Activated CD8-positive, alpha-beta memory T cell treated with anti-CD3 and anti-CD28 coated beads for 24 hours (primary cell): ENCODE results near the gene C15orf39.

ENCODE experiments used
- DNase-seq: peaks from one replicate; pipeline ENCODE4 v3.0.0-alpha.2; 2020

Gene C15orf39

DNA sequence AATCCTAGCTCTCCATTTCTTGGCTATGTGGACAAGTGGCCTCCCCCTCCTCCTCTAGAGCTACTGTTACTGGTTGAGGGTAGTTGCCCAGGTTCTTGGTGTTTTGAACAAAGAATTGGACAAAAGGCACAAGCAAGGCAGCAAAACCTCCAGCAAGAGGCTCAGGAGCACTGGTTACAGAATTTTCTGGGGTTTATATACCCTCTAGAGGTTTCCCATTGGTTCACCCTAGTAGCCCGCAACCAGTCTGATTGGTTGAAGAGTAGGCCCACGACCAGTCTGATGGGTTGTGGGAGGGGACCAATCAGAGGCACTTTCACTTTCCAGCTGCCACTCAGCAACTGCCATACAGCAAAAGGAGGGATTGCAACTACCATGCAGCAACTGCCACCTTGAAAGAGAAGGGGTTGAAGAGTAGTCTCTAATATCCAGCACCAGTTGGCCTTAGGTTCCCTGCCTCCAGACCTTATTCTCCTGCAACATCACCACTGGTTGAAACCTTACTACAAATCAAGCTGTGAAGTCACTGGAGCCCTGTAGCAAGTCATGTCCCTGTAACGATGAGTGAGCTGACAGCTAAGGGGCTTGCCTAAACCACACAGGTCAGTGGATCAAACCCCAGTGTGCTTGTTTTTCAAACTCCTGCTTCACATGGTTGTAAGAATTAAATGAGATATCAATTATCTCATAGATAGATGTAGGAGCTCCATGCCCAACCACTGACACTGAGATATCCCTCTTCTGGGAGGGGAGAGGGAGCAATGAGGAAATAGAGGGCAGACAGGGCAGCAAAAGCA lies 2.9 kb upstream of the C15orf39 start:
- no peak for DNase-seq

GRCh38 chr15:75199357-75199940 lies 2.2 kb upstream of the C15orf39 start:
- no peak for DNase-seq

DNA sequence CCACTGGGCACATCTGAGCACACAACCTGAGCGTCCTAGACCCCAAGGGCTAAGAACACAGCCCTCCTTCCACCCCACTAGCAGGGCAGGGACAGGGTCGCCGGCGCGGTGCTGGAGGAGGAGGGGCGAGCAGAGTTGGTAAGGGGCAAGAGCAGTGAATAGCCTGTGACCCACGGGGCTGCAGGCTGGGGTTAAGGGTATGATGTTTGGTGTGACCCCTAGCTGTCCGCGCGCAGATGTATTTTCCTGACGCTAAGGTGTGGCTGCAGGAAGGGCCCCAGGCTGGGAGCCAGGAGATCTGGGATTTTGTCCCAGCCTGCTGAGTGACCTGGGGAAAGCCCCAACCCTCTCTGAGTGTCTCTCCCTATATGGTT lies 1.3 kb upstream of the C15orf39 start:
- DNase-seq: no peak

DNA sequence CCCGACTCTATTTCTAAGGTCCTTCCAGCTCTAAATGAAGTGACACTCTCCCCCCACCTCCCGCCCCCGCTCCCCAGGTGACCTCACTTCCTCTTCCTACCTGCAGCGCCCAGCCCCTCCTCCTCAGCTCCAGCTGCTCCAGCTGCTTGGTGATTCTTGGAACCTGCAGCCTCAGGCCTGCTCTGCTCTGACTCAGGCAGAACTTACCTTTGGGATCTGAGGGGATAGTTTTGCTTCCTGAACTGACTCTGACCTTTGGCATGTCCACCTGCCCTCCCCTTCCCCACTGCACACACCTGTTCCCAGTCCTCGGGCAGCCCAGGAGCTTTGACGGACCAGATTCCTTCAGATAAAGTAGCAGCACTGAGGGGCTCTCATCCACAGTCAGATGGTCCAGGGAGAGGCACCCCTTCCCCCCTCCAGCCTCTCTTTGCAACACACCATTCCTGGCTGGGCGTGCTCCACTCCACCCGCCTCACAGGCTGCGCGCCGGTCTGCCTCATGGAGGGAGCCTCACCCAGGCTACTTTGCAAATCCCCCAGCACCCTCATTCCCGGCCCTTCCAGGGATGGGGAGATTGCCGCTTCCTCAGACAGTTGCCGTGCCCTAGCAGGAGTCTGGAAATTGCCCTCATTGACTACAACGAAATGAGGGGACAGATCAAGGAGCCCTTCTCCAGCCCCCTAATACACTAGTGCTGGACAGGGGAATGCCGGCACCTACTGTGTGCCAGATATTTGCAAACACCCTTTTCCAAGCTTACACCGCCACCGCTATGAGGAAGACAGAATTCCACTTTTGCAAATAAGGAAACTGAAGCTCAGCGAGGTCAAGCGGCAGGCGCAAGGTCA lies 692 bp upstream of the C15orf39 start:
- DNase-seq: peak; percentile 69

GRCh38 chr15:75202251-75203016 lies 752 bp downstream of the C15orf39 start:
- peak; percentile 90 for DNase-seq

DNA sequence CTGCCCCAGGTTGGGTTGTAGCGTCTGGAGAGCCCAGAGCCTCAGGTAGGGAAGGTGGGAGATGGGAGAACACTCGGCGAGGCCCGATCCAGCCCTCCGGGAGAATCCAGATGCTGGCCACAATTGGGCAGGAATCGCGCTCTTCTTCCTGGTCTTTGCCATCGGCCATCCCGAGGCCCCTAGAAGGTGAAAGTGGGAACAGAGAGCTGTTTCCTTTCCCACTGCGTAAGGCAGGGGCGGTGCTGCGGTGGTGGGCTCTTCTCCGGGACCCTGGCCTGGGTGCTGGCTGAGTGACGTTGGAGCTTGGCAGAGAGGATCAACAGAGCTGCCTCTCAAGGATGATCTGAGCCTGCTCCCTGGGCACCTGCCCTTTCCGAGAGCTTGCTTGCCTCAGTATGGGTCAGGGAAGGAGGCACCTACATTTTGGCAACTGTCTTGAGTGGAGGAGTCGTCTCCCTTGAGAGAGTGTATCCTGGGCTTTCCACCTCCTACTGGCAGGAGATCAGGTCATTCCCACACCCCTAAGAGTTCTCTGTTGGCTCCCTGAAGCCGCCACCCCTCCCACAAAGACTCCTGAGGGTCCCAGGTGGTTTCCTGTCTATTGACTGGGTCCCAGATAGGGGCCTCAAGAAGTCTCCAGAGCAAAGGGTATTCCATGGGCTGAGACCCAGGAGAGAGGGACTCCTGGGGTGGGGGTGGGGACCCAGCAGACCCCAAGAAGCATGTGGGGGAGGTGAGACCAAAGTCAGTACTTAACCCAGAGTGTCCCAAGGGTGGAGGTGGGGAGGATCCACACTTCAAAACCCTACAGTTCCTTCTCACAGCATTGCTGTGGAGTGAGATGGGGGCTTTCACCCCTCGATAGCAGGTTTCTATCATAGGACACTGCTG lies 1.6 kb downstream of the C15orf39 start:
- DNase-seq: peak; percentile 66

DNA sequence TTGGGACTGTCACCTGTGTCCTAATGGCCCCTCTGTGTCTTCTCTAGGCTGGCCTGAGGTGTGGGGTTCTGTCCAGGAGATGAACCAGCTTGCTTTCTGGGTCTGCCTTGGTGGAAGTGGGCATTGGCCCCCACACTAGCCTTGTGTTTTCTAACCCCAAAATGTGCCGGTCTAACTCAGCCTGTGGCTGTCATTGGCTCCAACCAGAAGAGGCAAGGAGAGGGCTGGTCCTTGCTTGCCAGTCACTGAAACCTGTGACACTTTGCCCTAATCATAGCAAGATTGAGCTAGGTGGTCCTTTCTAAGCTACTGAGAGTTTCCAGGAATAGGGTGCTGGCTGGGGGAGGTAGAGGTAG lies 2.2 kb downstream of the C15orf39 start:
- no peak for DNase-seq

DNA sequence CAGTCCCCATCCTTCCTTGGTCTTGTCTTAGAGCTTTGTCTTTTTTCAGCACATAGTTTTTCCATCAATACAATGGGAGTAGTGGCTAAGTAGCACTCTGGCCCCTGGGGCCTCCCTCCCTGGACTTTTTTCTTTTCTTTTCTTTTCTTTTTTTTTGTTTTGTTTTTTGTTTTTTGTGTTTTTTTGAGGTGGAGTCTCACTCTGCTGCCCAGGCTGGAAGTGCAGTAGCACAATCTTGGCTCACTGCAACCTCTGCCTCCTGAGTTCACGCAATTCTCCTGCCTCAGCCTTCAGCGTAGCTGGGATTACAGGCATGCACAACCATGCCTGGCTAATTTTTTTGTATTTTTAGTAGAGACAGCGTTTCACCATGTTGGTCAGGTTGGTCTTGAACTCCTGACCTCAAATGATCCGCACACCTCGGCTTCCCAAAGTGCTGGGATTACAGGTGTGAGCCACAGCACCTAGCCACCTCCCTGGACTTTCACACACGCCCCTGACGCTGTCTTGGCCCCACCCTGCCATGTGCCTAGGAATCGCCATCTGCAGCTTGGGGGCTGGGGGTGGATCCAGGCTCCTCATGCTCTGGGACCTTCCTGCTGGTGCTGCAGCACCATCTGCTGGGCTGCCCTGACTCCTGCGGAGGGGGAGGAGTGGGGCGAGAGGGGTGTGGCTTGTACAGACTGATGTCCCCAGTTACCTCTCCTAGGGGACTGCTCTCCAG lies 2.8 kb downstream of the C15orf39 start:
- DNase-seq: peak; percentile 90

GRCh38 chr15:75205064-75205395 lies 3.3 kb downstream of the C15orf39 start:
- DNase-seq: no peak

GRCh38 chr15:75206006-75206405 lies 4.3 kb downstream of the C15orf39 start:
- no peak for DNase-seq

- DNase-seq: no peak
Observed at GRCh38 chr15:75206803-75207617, 5.3 kb downstream of the C15orf39 start.

DNA sequence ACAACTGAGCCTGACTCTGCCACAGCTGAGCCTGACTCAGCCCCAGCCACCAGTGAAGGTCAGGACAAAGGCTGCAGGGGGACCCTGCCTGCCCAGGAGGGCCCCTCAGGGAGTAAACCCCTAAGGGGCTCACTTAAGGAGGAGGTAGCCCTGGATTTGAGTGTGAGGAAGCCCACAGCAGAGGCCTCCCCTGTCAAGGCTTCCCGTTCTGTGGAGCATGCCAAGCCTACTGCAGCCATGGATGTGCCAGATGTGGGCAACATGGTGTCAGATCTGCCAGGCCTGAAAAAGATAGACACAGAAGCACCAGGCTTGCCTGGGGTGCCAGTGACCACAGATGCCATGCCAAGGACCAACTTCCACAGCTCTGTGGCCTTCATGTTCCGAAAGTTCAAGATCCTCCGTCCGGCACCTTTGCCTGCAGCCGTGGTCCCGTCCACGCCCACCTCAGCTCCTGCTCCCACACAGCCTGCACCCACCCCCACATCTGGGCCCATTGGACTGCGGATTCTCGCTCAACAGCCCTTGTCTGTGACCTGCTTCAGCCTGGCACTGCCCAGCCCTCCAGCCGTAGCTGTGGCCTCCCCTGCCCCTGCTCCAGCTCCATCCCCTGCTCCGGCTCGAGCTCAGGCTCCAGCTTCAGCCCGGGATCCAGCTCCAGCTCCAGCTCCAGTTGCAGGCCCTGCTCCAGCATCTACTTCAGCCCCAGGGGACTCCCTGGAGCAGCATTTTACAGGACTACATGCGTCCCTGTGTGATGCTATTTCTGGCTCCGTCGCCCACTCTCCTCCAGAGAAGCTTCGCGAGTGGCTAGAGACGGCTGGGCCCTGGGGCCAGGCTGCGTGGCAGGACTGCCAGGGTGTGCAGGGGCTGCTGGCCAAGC lies 6.2 kb downstream of the C15orf39 start:
- DNase-seq: no peak

DNA sequence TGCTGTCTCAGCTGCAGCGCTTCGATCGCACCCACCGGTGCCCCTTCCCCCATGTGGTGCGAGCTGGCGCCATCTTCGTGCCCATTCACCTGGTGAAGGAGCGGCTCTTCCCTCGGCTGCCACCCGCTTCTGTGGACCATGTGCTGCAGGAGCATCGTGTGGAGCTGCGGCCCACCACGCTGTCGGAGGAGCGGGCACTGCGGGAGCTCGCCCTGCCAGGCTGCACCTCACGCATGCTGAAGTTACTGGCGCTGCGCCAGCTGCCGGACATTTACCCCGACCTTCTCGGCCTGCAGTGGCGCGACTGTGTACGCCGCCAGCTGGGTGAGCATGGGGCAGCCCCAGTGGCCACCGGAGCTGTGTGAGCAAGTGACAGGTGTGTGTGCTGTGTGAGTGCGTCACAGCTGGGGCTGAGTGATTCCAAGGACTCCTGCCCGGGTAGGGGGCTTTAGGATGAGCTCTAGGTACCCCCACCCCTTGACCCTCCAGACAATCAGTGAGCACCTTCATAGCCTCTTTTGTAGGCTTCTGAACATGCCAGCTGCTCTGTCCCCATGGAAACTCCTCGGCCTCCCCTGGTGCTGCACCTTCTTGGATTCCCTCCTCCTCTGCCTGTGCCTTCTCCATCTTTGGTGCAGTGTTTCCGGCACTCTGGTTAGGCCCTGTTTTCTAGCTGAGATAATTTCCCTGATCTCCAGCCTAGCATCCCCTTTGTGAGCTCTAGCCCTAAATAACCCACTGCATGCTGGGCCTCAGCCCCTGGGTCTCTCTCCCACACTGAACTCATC lies 7.0 kb downstream of the C15orf39 start:
- no peak for DNase-seq

- no peak for DNase-seq
Observed at GRCh38 chr15:75209289-75209676, 7.6 kb downstream of the C15orf39 start.

- no peak for DNase-seq
Observed at GRCh38 chr15:75210811-75211230, 9.1 kb downstream of the C15orf39 start.

GRCh38 chr15:75211436-75212199 lies 9.9 kb downstream of the C15orf39 start:
- no peak for DNase-seq

GRCh38 chr15:75212200-75212858 lies 10.6 kb downstream of the C15orf39 start:
- no peak for DNase-seq
